BJ (cell line): ENCODE data around the gene IGSF22. TPM values are rescaled to one million over a fixed set of nuclear protein-coding genes. Genes with fewer than 3 reads are reported as not detected.
A peak's percentile ranks its signal among the peaks of the same experiment; 100 is the strongest.

Source experiments
- CTCF ChIA-PET: fragments of 350-600 bp; formaldehyde crosslinking; extraction: SDS; loops from one replicate; lab custom pipeline; 2021; ENCODE audit warnings: antibody characterized with exemption, inconsistent platforms; lab: Yijun Ruan, JAX
- POLR2A ChIA-PET: fragments of 300-600 bp; sonication (Branson Sonifier 250); formaldehyde crosslinking; extraction: SDS; loops from one replicate; lab custom pipeline; 2021; ENCODE audit warnings: antibody characterized with exemption; lab: Charles Lee
- DNase-seq: peaks from one replicate; pipeline ENCODE4 v3.0.0-alpha.2; 2011; ENCODE audit warnings: low read depth
- H3K27me3 ChIP-seq: 2 replicates; pipeline ENCODE4 v1.6.0; 2011; ENCODE audit warnings: low read length; ENCODE audit not compliant: control insufficient read depth, insufficient read depth
- H3K36me3 ChIP-seq: 2 replicates; pipeline ENCODE4 v1.5.1; 2011; ENCODE audit warnings: low read length; ENCODE audit not compliant: control insufficient read depth, insufficient read depth
- H3K4me3 ChIP-seq: 2 replicates; pipeline ENCODE4 v1.5.1; 2011; ENCODE audit warnings: low read depth, mild to moderate bottlenecking, control low read depth, low read length
- CTCF ChIP-seq: IDR thresholded peaks from 2 replicates; pipeline ENCODE4 v1.5.1; 2011; ENCODE audit warnings: low read depth, mild to moderate bottlenecking, control low read depth, inconsistent platforms, low read length, moderate library complexity; ENCODE audit not compliant: insufficient read depth
- polyA plus RNA-seq: library from polyadenylated mRNA; depleted of rRNA; stranded (reverse); fragments of >200 nt; gene quantifications from 2 replicates; pipeline ENCODE4 v1.2.3, GENCODE V29; 2011

The IGSF22 gene
- polyA plus RNA-seq, 1 experiment, result 0.15 TPM

- POLR2A ChIA-PET, result interaction anchor here (0.6 kb wide), 1 partner anchor 88 kb away, joined by 3 read pairs; no protein-coding TSS in a partner anchor
- DNase-seq, result no peak
- CTCF ChIA-PET, result interaction anchor here (0.9 to 6.9 kb wide), 8 partner anchors 8 to 214 kb away, joined by 3 to 85 read pairs (median 4); partner anchors contain the start of gene SPTY2D1
- H3K4me3 ChIP-seq, result peak overlapping the region; percentile 46
- TF ChIP-seq CTCF, result no peak
- H3K27me3 ChIP-seq, result no peaks in the 10 kb centered on the region; the same call in 1 of the 2 replicates
- no peaks in the 10 kb centered on the region for H3K36me3 ChIP-seq
Observed at GRCh38 chr11:18720808-18721560, 5.0 kb downstream of the IGSF22 start.

- Histone ChIP-seq H3K4me3 (no peak overlapping the region), H3K36me3 (no peaks in the 10 kb centered on the region), H3K27me3 (no peaks in the 10 kb centered on the region; the same call in 1 of the 2 replicates)
- no peak for DNase-seq
- ChIA-PET CTCF (interaction anchor here (1.5 to 6.9 kb wide), 2 partner anchors 8 to 13 kb away, joined by 3 to 85 read pairs; no protein-coding TSS in a partner anchor), POLR2A (interaction anchor here (0.6 kb wide), 1 partner anchor 87 kb away, joined by 3 read pairs; no protein-coding TSS in a partner anchor)
- no peak for TF ChIP-seq CTCF
Observed at GRCh38 chr11:18720091-18720807, 5.7 kb downstream of the IGSF22 start.

GRCh38 chr11:18715476-18715875 is 10.5 kb downstream of the IGSF22 start:
- H3K4me3 ChIP-seq, result no peak overlapping the region
- H3K36me3 ChIP-seq, result no peaks in the 10 kb centered on the region
- TF ChIP-seq CTCF, result no peak
- no peaks in the 10 kb centered on the region; the same call in 1 of the 2 replicates for H3K27me3 ChIP-seq
- no peak for DNase-seq
- ChIA-PET POLR2A (no interaction called here), CTCF (interaction anchor here (1.7 kb wide), 1 partner anchor 16 kb away, joined by 7 read pairs; no protein-coding TSS in a partner anchor)

- no peaks in the 10 kb centered on the region; the same call in 1 of the 2 replicates for H3K27me3 ChIP-seq
- no peak for TF ChIP-seq CTCF
- ChIA-PET POLR2A (no interaction called here), CTCF (no interaction called here)
- no peaks in the 10 kb centered on the region for H3K36me3 ChIP-seq
- DNase-seq, result no peak
- no peak overlapping the region for H3K4me3 ChIP-seq
Observed at GRCh38 chr11:18714443-18714780, 11.6 kb downstream of the IGSF22 start.
